Measurements from ENCODE around the gene PDCD5.

PDCD5 gene

GRCh38 chr19:32543115-32543900 lies 37.7 kb upstream of the PDCD5 start:
- ChIA-PET CTCF (no interaction called here), POLR2A (no interaction called here)
- no peak for DNase-seq (ENCODE audit: extremely low spot score)
- TF ChIP-seq ZNF384 (IDR thresholded peaks at IDR 0.05), result no peak
- no peak for TF ChIP-seq FOXK2 (IDR thresholded peaks at IDR 0.05)
- no peak for TF ChIP-seq FOXM1 (IDR thresholded peaks at IDR 0.05; ENCODE audit: borderline replicate concordance)
- no peak for TF ChIP-seq LEF1 (IDR thresholded peaks at IDR 0.05; ENCODE audit: borderline replicate concordance)
- no peak for TF ChIP-seq CTBP1 (IDR thresholded peaks at IDR 0.05; ENCODE audit: borderline replicate concordance)
- TF ChIP-seq BHLHE40 (IDR thresholded peaks at IDR 0.05; ENCODE audit: borderline replicate concordance), result no peak
- TF ChIP-seq ELF4 (IDR thresholded peaks at IDR 0.05), result no peak
- no peak for TF ChIP-seq SP1 (IDR thresholded peaks at IDR 0.05)
- no peak for TF ChIP-seq SUZ12 (IDR thresholded peaks at IDR 0.05)
- no peak for TF ChIP-seq ARNT (IDR thresholded peaks at IDR 0.05)
- no peak for TF ChIP-seq L3MBTL2 (conservative IDR thresholded peaks at IDR 0.05)
- TF ChIP-seq NFRKB (IDR thresholded peaks at IDR 0.05), result no peak
- TF ChIP-seq FOXA1 (IDR thresholded peaks at IDR 0.05), result no peak
- TF ChIP-seq PKNOX1 (IDR thresholded peaks at IDR 0.05), result no peak

GRCh38 chr19:32544917-32545316 lies 36.1 kb upstream of the PDCD5 start:
- DNase-seq (ENCODE audit: extremely low spot score), result no peak
- TF ChIP-seq PKNOX1 (IDR thresholded peaks at IDR 0.05) (no peak), CTBP1 (IDR thresholded peaks at IDR 0.05; ENCODE audit: borderline replicate concordance) (no peak), ZNF384 (IDR thresholded peaks at IDR 0.05) (no peak), FOXA1 (IDR thresholded peaks at IDR 0.05) (no peak), L3MBTL2 (conservative IDR thresholded peaks at IDR 0.05) (no peak), BHLHE40 (IDR thresholded peaks at IDR 0.05; ENCODE audit: borderline replicate concordance) (no peak), SP1 (IDR thresholded peaks at IDR 0.05) (no peak)
- POLR2A ChIA-PET, result no interaction called here
- CTCF ChIA-PET, result no interaction called here

- CTCF ChIA-PET, result no interaction called here
- no peak for DNase-seq (ENCODE audit: extremely low spot score)
- TF ChIP-seq PKNOX1 (IDR thresholded peaks at IDR 0.05) (no peak), FOXA1 (IDR thresholded peaks at IDR 0.05) (no peak), FOXM1 (IDR thresholded peaks at IDR 0.05; ENCODE audit: borderline replicate concordance) (no peak), ELF4 (IDR thresholded peaks at IDR 0.05) (no peak), NFRKB (IDR thresholded peaks at IDR 0.05) (no peak), SUZ12 (IDR thresholded peaks at IDR 0.05) (no peak), CTBP1 (IDR thresholded peaks at IDR 0.05; ENCODE audit: borderline replicate concordance) (no peak), ARNT (IDR thresholded peaks at IDR 0.05) (no peak), TARDBP (IDR thresholded peaks at IDR 0.05) (no peak), FOXK2 (IDR thresholded peaks at IDR 0.05) (no peak), BHLHE40 (IDR thresholded peaks at IDR 0.05; ENCODE audit: borderline replicate concordance) (no peak), L3MBTL2 (conservative IDR thresholded peaks at IDR 0.05) (no peak), LEF1 (IDR thresholded peaks at IDR 0.05; ENCODE audit: borderline replicate concordance) (no peak), ZNF384 (IDR thresholded peaks at IDR 0.05) (no peak), HDGF (IDR thresholded peaks at IDR 0.05; ENCODE audit: borderline replicate concordance) (no peak), SP1 (IDR thresholded peaks at IDR 0.05) (no peak)
- POLR2A ChIA-PET, result no interaction called here
Observed at GRCh38 chr19:32550666-32551065, 30.3 kb upstream of the PDCD5 start.

DNA sequence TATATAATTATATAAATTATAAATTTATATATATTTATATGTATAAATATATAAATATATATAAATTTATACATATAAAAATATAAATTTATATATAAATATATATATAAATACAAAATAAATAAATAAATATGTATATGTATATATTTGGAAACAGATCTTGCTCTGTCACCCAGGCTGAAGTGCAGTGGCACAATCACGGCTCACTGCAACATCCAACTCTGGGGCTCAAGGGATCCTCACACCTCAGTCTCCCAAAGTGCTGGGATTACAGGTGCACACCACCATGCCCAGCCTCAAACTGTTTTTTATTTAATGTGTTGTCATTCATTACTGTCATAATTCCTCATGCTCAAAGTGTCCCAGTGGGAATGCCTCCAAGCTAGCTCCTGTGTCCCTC lies 25.2 kb upstream of the PDCD5 start:
- ChIA-PET POLR2A (no interaction called here), CTCF (no interaction called here)
- TF ChIP-seq NFRKB (IDR thresholded peaks at IDR 0.05) (no peak), FOXM1 (IDR thresholded peaks at IDR 0.05; ENCODE audit: borderline replicate concordance) (no peak), ZNF384 (IDR thresholded peaks at IDR 0.05) (no peak), LEF1 (IDR thresholded peaks at IDR 0.05; ENCODE audit: borderline replicate concordance) (no peak), PKNOX1 (IDR thresholded peaks at IDR 0.05) (no peak), TARDBP (IDR thresholded peaks at IDR 0.05) (no peak), SUZ12 (IDR thresholded peaks at IDR 0.05) (no peak), SP1 (IDR thresholded peaks at IDR 0.05) (no peak), BHLHE40 (IDR thresholded peaks at IDR 0.05; ENCODE audit: borderline replicate concordance) (no peak), ELF4 (IDR thresholded peaks at IDR 0.05) (no peak), L3MBTL2 (conservative IDR thresholded peaks at IDR 0.05) (no peak), FOXA1 (IDR thresholded peaks at IDR 0.05) (no peak), HDGF (IDR thresholded peaks at IDR 0.05; ENCODE audit: borderline replicate concordance) (no peak), FOXK2 (IDR thresholded peaks at IDR 0.05) (no peak), ARNT (IDR thresholded peaks at IDR 0.05) (no peak), CTBP1 (IDR thresholded peaks at IDR 0.05; ENCODE audit: borderline replicate concordance) (no peak)
- DNase-seq (ENCODE audit: extremely low spot score), result no peak

DNA sequence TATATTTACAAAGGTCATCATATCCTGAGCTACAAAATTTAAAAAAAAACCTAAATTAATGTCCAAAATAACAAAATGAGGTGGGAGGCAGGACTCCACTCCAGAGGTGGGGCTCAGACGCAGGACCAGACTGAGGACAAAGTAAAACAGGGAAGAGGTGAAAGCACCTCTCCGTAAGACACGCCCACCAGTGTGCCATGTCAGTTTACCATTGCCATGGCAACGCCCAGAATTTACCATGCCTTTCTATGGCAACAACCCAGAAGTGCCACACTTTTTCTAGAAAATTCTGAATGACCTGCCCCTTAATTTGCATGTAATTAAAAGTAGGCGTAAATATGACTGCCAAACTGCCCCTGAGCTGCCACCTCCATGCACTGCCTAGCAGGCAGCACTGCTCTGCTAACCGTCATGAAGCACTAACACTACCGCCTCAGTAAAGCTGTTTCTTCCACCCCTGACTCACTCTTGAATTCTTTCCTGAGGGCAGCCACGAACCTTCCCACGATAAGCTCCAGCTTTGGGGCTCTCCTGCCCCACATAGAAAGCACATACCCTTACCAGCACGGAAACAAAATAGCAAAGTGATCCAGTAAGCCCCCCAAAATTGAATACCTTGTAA lies 22.3 kb upstream of the PDCD5 start:
- no peak for TF ChIP-seq ZNF384 (IDR thresholded peaks at IDR 0.05)
- no peak for TF ChIP-seq TARDBP (IDR thresholded peaks at IDR 0.05)
- no peak for TF ChIP-seq FOXK2 (IDR thresholded peaks at IDR 0.05)
- no peak for TF ChIP-seq FOXM1 (IDR thresholded peaks at IDR 0.05; ENCODE audit: borderline replicate concordance)
- TF ChIP-seq NFRKB (IDR thresholded peaks at IDR 0.05), result no peak
- no peak for TF ChIP-seq ELF4 (IDR thresholded peaks at IDR 0.05)
- no peak for TF ChIP-seq BHLHE40 (IDR thresholded peaks at IDR 0.05; ENCODE audit: borderline replicate concordance)
- no peak for TF ChIP-seq SP1 (IDR thresholded peaks at IDR 0.05)
- no peak for TF ChIP-seq LEF1 (IDR thresholded peaks at IDR 0.05; ENCODE audit: borderline replicate concordance)
- TF ChIP-seq CTBP1 (IDR thresholded peaks at IDR 0.05; ENCODE audit: borderline replicate concordance), result no peak
- no peak for TF ChIP-seq PKNOX1 (IDR thresholded peaks at IDR 0.05)
- no peak for TF ChIP-seq ARNT (IDR thresholded peaks at IDR 0.05)
- ChIA-PET POLR2A (no interaction called here), CTCF (no interaction called here)
- no peak for DNase-seq (ENCODE audit: extremely low spot score)
